HepG2 (cell line): Measurements from ENCODE around the gene TOGARAM1. TPM values are rescaled to one million over a fixed set of nuclear protein-coding genes. Genes with fewer than 3 reads are reported as not detected.

ENCODE experiments used
- ATAC-seq: fragments of 200-7000 bp; cut with Tn5 transposase; 3 replicates; pipeline ENCODE4 v1.9.1; 2020; ENCODE audit warnings: mild to moderate bottlenecking, moderate library complexity
- BruUV-seq: library from RNA; stranded (reverse); fragments of 400-500 nt; replicated peaks from 2 replicates; lab custom pipeline; 2021; lab: Mats Ljungman, UMichigan
- CTCF ChIA-PET: fragments of 300-600 bp; formaldehyde crosslinking; extraction: SDS; loops from one replicate; lab custom pipeline; 2021; ENCODE audit warnings: low total read pairs, inconsistent platforms, low intra/inter-chr PET ratio; lab: Yijun Ruan, JAX
- POLR2A ChIA-PET: fragments of 350-600 bp; sonication (Branson Sonifier 250); formaldehyde crosslinking; loops from one replicate; lab custom pipeline; 2020; ENCODE audit warnings: antibody characterized with exemption, inconsistent platforms; lab: Yijun Ruan, JAX
- DNase-seq: peaks from one replicate; pipeline ENCODE4 v3.0.0-alpha.2; 2015; ENCODE audit warnings: low spot score
- FAIRE-seq: peaks from 3 replicates; lab custom pipeline; 2011; peaks lifted over from hg19 to GRCh38; lab: Jason Lieb, UNC
- H2AFZ ChIP-seq: one replicate; pipeline ENCODE4 v1.6.1; 2011; ENCODE audit warnings: low read length, inconsistent platforms
- H3K27ac ChIP-seq: fragments of 300-600 bp; 3 replicates; pipeline ENCODE4 v1.8.0; 2011; ENCODE audit warnings: mixed run types, mild to moderate bottlenecking, mixed read lengths, low read length, inconsistent platforms; ENCODE audit not compliant: insufficient read depth; ENCODE audit errors: extremely low read length
- H3K27me3 ChIP-seq, 2 experiments: fragments of 200-600 bp in 1 of 2; 2 replicates in 1 of 2; 3 replicates in 1 of 2; pipeline versions ENCODE4 v1.6.0 to v1.8.0; 2011; ENCODE audit warnings: low read length in 2 of 2, mild to moderate bottlenecking in 2 of 2, moderate library complexity in 2 of 2, inconsistent platforms in 1 of 2; ENCODE audit not compliant: insufficient read depth in 2 of 2, control insufficient read depth in 1 of 2
- H3K36me3 ChIP-seq, 2 experiments: fragments of 200-600 bp in 1 of 2; replicated peaks in 1 of 2; 2 replicates in 1 of 2; 3 replicates in 1 of 2; pipeline versions ENCODE4 v1.5.1 to v1.8.0; 2011; ENCODE audit warnings: low read length in 2 of 2, inconsistent platforms in 1 of 2; ENCODE audit not compliant: insufficient read depth in 2 of 2, control insufficient read depth in 1 of 2
- H3K4me1 ChIP-seq: 2 replicates; pipeline ENCODE4 v1.5.1; 2012; ENCODE audit warnings: low read length, inconsistent platforms; ENCODE audit not compliant: insufficient read depth
- H3K4me2 ChIP-seq: 2 replicates; pipeline ENCODE4 v1.6.0; 2011; ENCODE audit warnings: low read depth, low read length, inconsistent platforms
- H3K4me3 ChIP-seq, 3 experiments: fragments of 200-600 bp in 1 of 3; sonication (generic), shearing (Covaris generic) in 1 of 3; replicated peaks in 1 of 3; 2 replicates each; pipeline ENCODE4 v1.5.1; 2011 to 2016; ENCODE audit warnings: low read length in 3 of 3, inconsistent platforms in 2 of 3, low read depth in 2 of 3, mild to moderate bottlenecking in 2 of 3, control low read depth in 1 of 3, mixed read lengths in 1 of 3; ENCODE audit not compliant: insufficient read depth in 1 of 3
- H3K79me2 ChIP-seq: one replicate; pipeline ENCODE4 v1.6.1; 2011; ENCODE audit warnings: low read length, inconsistent platforms; ENCODE audit not compliant: insufficient read depth
- H3K9ac ChIP-seq: 2 replicates; pipeline ENCODE4 v1.6.0; 2011; ENCODE audit warnings: mild to moderate bottlenecking, low read depth, low read length, inconsistent platforms; ENCODE audit not compliant: insufficient read depth
- H3K9me3 ChIP-seq: 2 replicates; pipeline ENCODE4 v1.5.1; 2012; ENCODE audit warnings: mild to moderate bottlenecking, low read length
- H4K20me1 ChIP-seq: 2 replicates; pipeline ENCODE4 v1.6.0; 2011; ENCODE audit warnings: inconsistent platforms, mild to moderate bottlenecking, low read length, moderate library complexity; ENCODE audit not compliant: insufficient read depth
- PHF5A ChIP-seq: IDR thresholded peaks from one replicate; pipeline ENCODE4 v1.6.1; 2018; ENCODE audit warnings: low read depth, missing genetic modification reagents; ENCODE audit not compliant: unreplicated experiment
- PHF8 ChIP-seq: sonication (generic); formaldehyde crosslinking; IDR thresholded peaks from 2 replicates; pipeline ENCODE4 v1.5.0; 2020; ENCODE audit warnings: missing genetic modification reagents
- SOX13 ChIP-seq, 3 experiments: fragments of 450-650 bp in 1 of 3; sonication (generic) in 1 of 3; formaldehyde crosslinking in 1 of 3; IDR thresholded peaks in 2 of 3; conservative IDR thresholded peaks in 1 of 3; 2 replicates each; pipeline versions ENCODE4 v1.5.0 to v1.6.1; 2016 to 2020; ENCODE audit warnings: antibody characterized with exemption in 1 of 3, mild to moderate bottlenecking in 1 of 3, missing compliant biosample characterization in 1 of 3, missing genetic modification reagents in 1 of 3, moderate library complexity in 1 of 3
- SSRP1 ChIP-seq: IDR thresholded peaks from 2 replicates; pipeline ENCODE4 v1.6.1; 2016; ENCODE audit warnings: control low read depth
- TSC22D2 ChIP-seq: sonication (generic); formaldehyde crosslinking; IDR thresholded peaks from 2 replicates; pipeline ENCODE4 v1.5.1; 2020; ENCODE audit warnings: missing genetic modification reagents, mild to moderate bottlenecking, borderline replicate concordance
- ZC3H4 ChIP-seq: sonication (generic); formaldehyde crosslinking; IDR thresholded peaks from 2 replicates; pipeline ENCODE4 v1.4.0; 2020; ENCODE audit warnings: missing genetic modification reagents, borderline replicate concordance
- ZNF367 ChIP-seq: sonication (generic); formaldehyde crosslinking; IDR thresholded peaks from 2 replicates; pipeline ENCODE4 v1.4.0; 2020; ENCODE audit warnings: missing genetic modification reagents, borderline replicate concordance
- ZNF605 ChIP-seq: sonication (generic); formaldehyde crosslinking; IDR thresholded peaks from 2 replicates; pipeline ENCODE4 v1.8.0; 2022; ENCODE audit warnings: mild to moderate bottlenecking, missing genetic modification reagents
- ZNF652 ChIP-seq: IDR thresholded peaks from 2 replicates; pipeline ENCODE4 v1.6.1; 2016; ENCODE audit warnings: low read depth, borderline replicate concordance
- ZNF761 ChIP-seq: sonication (generic); formaldehyde crosslinking; conservative IDR thresholded peaks from 2 replicates; pipeline ENCODE4 v1.4.0; 2020; ENCODE audit warnings: mild to moderate bottlenecking, missing genetic modification reagents
- WGBS: methylation state at CpG from one replicate; pipeline ENCODE4 v1.1.6; 2017; ENCODE audit warnings: low lambda C conversion rate; 5-methylcytosine and 5-hydroxymethylcytosine counted together
- in situ Hi-C: cut with HindIII; loops from 2 replicates; pipeline ENCODE4 v1.10.0; 2017; ENCODE audit warnings: low pct_unique_long_range_greater_than_20kb; ENCODE audit not compliant: extremely low pct_ligation_motif_present
- intact Hi-C: fragments of 100-400 bp; cut with micrococcal nuclease; formaldehyde crosslinking; loops from one replicate; pipeline ENCODE4 v1.10.0; 2022; ENCODE audit not compliant: unreplicated experiment
- polyA plus RNA-seq, 8 experiments: library from polyadenylated mRNA; depleted of rRNA in 3 of 8; stranded (reverse) in 7 of 8; unstranded in 1 of 8; fragments of >200 nt; fragmentation: Illumina TruSeq in 4 of 8; extraction: Trizol in 4 of 8; gene quantifications; 2 replicates each; pipeline versions ENCODE4 v1.2.1 to v1.2.3, GENCODE V29; 2011 to 2016; ENCODE audit warnings: low read depth in 4 of 8, missing spikeins in 1 of 8, mixed read lengths in 1 of 8; ENCODE audit not compliant: insufficient read depth in 1 of 8
- total RNA-seq, 5 experiments: library from RNA; depleted of rRNA; stranded (reverse); fragments of >200 nt; fragmentation: Illumina TruSeq; extraction: Trizol; gene quantifications; 2 replicates each; pipeline ENCODE4 v1.2.3, GENCODE V29; 2016; ENCODE audit warnings: low read depth in 1 of 5
- TF ChIP-seq, protein P1 (sequence below): sonication (generic); formaldehyde crosslinking; IDR thresholded peaks from 2 replicates; pipeline ENCODE4 v1.4.0; 2020; ENCODE audit warnings: missing genetic modification reagents
- TF ChIP-seq, protein P2 (sequence below): sonication (generic); formaldehyde crosslinking; IDR thresholded peaks from 2 replicates; pipeline ENCODE4 v1.4.0; 2020; ENCODE audit warnings: missing genetic modification reagents, borderline replicate concordance
- TF ChIP-seq, protein P3 (sequence below): sonication (generic); formaldehyde crosslinking; IDR thresholded peaks from 2 replicates; pipeline ENCODE4 v1.5.1; 2020; ENCODE audit warnings: missing genetic modification reagents, mild to moderate bottlenecking, borderline replicate concordance

The TOGARAM1 gene
- total and polyA plus RNA-seq, 2 of the 13 experiments (the other 11 are each of a cell fraction or from before 2014, with no cell fraction given) = 5.6 to 9.8 TPM

DNA sequence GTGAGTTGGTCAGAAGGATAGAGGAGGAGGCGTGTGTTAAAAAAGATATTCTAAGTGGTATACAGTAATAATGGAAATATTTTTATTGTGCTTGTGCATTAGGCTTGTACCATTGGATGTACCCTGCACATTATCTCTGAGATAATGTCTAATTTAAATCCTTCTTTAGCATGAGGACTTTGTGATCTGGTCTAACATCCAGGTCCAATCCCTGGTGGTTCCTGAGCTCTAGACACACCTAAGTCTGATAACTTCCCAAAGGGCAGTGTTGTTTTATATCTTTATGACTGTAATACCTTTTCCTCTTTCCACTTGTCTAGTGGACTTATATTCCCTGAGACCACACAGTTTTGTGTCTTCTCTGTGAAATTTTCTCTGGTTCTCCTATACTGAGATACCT is 142.6 kb downstream of the TOGARAM1 start (continued):
- TF ChIP-seq, protein P1, sequence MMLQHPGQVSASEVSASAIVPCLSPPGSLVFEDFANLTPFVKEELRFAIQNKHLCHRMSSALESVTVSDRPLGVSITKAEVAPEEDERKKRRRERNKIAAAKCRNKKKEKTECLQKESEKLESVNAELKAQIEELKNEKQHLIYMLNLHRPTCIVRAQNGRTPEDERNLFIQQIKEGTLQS (CRISPR knock-in tag) = no peak

DNA sequence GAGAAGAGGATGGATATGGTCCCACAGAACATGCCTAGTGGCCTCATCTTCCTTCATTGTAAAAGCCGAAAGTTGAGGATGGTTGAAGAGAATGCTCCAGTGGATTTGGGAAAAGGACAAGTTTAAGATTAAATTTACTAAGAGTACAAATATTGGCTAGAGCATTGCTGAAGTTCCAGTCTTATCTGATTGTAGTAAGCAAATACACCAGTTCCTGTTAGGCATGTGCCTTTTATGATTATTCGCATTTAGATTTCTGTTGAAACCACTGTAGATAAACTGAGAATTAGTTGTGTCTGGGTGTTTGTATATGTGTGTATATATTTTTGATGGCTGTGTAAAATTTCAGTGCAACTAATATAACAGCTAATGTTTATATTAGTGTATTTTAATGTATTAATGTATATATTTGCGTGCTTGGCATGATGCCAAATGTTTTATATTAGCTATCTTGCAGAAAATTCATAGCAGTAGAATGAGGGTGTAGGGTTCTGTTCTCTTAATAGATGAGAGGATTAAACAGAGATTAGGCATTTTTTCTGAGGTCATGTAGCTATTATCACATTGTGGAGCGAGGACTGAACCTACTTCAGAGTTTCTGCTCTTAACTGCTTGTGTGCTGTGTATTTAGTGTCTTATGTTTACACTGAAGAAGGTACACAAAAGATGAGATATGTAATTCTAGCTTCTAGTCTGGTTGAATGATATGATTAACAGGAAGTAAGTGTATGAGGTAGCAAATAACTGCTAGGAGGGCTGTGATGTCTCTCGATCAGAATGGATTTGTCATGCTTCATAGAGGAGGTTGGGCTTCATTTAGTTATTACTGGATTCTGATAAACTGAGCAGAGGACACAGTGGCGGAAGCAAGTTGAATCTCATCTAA is 151.1 kb downstream of the TOGARAM1 start:
- peak; percentile 53 for DNase-seq
- 0 out of 2 replicates have a peak, but pooled peaks cover 7% of the 10 kb centered on the region for H4K20me1 ChIP-seq
- no peaks in the 10 kb centered on the region for H3K79me2 ChIP-seq
- H3K4me1 ChIP-seq = peaks cover 34% of the 10 kb centered on the region
- POLR2A ChIA-PET = interaction anchor here (1.2 to 2.5 kb wide), 4 partner anchors 18 to 151 kb away, joined by 3 to 16 read pairs (median 5); partner anchors contain the start of genes FKBP3, KLHL28 and TOGARAM1
- no peaks in the 10 kb centered on the region for H3K27me3 ChIP-seq
- no peak overlapping the region; a peak in 1 of 6 replicates for H3K4me3 ChIP-seq
- H3K9ac ChIP-seq = no peak overlapping the region
- H2AFZ ChIP-seq = no peak overlapping the region
- H3K9me3 ChIP-seq = no peaks in the 10 kb centered on the region
- peak; percentile 37 for FAIRE-seq
- in situ Hi-C loops (no loop called here), intact Hi-C loops (loop anchor here (2.0 kb wide), 1 partner anchor 22 kb away; the partner anchor contains the start of genes FANCM and FKBP3)
- peak overlapping the region; percentile 39 for H3K4me2 ChIP-seq
- H3K27ac ChIP-seq = peak overlapping the region; percentile 35
- H3K36me3 ChIP-seq = peaks cover 11 to 56% of the 10 kb centered on the region in 2 experiments
- WGBS = 81% methylated on average over 6 of the region's 6 CpGs
- no TSS peak for BruUV-seq
- CTCF ChIA-PET = no interaction called here
- peak; percentile 76 for ATAC-seq
- TF ChIP-seq TSC22D2 (CRISPR knock-in tag) = no peak
- TF ChIP-seq, protein P2, sequence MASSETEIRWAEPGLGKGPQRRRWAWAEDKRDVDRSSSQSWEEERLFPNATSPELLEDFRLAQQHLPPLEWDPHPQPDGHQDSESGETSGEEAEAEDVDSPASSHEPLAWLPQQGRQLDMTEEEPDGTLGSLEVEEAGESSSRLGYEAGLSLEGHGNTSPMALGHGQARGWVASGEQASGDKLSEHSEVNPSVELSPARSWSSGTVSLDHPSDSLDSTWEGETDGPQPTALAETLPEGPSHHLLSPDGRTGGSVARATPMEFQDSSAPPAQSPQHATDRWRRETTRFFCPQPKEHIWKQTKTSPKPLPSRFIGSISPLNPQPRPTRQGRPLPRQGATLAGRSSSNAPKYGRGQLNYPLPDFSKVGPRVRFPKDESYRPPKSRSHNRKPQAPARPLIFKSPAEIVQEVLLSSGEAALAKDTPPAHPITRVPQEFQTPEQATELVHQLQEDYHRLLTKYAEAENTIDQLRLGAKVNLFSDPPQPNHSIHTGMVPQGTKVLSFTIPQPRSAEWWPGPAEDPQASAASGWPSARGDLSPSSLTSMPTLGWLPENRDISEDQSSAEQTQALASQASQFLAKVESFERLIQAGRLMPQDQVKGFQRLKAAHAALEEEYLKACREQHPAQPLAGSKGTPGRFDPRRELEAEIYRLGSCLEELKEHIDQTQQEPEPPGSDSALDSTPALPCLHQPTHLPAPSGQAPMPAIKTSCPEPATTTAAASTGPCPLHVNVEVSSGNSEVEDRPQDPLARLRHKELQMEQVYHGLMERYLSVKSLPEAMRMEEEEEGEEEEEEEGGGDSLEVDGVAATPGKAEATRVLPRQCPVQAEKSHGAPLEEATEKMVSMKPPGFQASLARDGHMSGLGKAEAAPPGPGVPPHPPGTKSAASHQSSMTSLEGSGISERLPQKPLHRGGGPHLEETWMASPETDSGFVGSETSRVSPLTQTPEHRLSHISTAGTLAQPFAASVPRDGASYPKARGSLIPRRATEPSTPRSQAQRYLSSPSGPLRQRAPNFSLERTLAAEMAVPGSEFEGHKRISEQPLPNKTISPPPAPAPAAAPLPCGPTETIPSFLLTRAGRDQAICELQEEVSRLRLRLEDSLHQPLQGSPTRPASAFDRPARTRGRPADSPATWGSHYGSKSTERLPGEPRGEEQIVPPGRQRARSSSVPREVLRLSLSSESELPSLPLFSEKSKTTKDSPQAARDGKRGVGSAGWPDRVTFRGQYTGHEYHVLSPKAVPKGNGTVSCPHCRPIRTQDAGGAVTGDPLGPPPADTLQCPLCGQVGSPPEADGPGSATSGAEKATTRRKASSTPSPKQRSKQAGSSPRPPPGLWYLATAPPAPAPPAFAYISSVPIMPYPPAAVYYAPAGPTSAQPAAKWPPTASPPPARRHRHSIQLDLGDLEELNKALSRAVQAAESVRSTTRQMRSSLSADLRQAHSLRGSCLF = no peak
- no peak for TF ChIP-seq ZNF367 (CRISPR knock-in tag)
- TF ChIP-seq PHF8 (CRISPR knock-in tag) = no peak
- peak; percentile 77 for TF ChIP-seq ZNF652 (CRISPR knock-in tag)
- TF ChIP-seq, protein P3, sequence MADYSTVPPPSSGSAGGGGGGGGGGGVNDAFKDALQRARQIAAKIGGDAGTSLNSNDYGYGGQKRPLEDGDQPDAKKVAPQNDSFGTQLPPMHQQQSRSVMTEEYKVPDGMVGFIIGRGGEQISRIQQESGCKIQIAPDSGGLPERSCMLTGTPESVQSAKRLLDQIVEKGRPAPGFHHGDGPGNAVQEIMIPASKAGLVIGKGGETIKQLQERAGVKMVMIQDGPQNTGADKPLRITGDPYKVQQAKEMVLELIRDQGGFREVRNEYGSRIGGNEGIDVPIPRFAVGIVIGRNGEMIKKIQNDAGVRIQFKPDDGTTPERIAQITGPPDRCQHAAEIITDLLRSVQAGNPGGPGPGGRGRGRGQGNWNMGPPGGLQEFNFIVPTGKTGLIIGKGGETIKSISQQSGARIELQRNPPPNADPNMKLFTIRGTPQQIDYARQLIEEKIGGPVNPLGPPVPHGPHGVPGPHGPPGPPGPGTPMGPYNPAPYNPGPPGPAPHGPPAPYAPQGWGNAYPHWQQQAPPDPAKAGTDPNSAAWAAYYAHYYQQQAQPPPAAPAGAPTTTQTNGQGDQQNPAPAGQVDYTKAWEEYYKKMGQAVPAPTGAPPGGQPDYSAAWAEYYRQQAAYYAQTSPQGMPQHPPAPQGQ (CRISPR knock-in tag) = no peak
- no peak for TF ChIP-seq SSRP1 (CRISPR knock-in tag)
- TF ChIP-seq ZNF761 (CRISPR knock-in tag) = no peak
- no peak for TF ChIP-seq PHF5A (CRISPR knock-in tag)
- no peak for TF ChIP-seq SOX13 (IDR thresholded peaks at IDR 0.05)
- TF ChIP-seq SOX13 (CRISPR knock-in tag; conservative IDR thresholded peaks at IDR 0.05 in 1 of 2, IDR thresholded peaks at IDR 0.05 in 1 of 2) = peak in 1 of 2 experiments; percentile 59; a peak in 1 of 4 replicates
- no peak for TF ChIP-seq ZC3H4 (CRISPR knock-in tag)
- TF ChIP-seq ZNF605 (CRISPR knock-in tag) = no peak
